HG03558 (cell line): ENCODE results near the gene SEL1L2.

Experiments used
- ATAC-seq: cut with Tn5 transposase; IDR thresholded peaks from one replicate; pipeline ENCODE4 v1.9.1; 2021; ENCODE audit warnings: moderate number of reproducible peaks; ENCODE audit not compliant: unreplicated experiment; ENCODE audit errors: extremely low read depth

The SEL1L2 gene

GRCh38 chr20:13873831-13874230 is 116.6 kb downstream of the SEL1L2 start:
- no peak for ATAC-seq

GRCh38 chr20:13870170-13870748 is 120.2 kb downstream of the SEL1L2 start:
- no peak for ATAC-seq

DNA sequence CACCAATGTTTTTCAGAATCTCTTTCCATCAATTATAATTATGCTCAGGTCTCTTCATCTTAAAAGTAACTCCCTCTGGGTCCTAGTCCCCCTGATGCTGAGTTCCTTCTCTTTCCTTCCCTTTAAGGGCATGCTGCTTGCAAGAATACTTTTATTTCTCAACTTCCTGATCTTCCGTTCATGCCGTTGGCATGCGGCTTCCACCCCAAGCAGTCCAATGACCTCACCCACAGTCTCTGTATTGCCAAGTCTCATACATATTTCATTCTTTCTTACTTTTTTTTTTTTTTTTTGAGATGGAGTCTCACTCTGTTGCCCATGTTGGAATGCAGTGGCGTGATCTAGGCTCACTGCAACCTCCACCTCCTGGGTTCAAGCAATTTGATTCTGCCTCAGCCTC is 122.1 kb downstream of the SEL1L2 start:
- no peak for ATAC-seq

DNA sequence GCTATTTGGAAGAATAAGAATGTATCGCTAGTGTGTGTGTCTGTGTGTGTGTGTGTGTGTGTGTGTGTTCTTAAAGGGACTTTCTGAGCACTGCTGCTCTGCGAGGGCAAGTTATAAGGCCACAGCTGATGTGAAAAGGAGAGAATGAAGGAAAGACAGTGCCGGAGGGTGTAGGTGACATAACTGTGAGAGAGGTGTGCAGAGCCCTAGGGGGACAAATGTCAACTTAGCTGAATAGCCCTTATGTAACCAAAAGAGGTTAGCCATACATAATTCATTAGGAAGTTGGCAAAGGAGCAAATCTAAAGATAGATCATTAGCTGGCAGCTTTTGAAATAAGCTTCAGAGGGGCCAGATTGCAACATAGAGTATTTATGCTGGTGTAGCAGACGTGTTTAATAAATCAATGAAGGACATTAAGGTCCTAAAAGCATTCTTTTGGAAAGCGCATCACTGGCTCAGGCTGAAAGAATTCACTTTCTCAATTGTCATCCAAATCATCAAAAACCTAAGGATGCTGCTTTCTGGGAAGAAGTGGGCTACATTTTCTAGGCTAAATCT is 124.5 kb downstream of the SEL1L2 start:
- no peak for ATAC-seq

DNA sequence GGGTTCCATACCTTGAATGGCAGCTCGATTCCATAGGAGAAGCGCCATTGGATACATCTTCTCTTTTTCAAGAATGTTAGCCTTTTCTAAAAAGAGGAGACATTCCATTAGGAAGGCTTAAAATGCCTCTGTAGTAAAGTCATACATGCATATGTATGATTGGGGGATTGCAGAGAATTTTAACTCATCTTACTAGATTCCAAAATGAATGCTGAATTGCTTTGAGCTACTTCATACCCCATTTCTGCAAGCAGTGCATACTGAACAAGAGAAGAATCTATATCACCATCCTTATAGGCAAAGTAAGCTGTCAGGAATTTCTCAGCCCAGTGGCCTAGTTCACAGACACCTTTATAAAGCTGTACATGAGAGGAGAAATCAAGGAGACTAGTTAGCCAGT is 125.3 kb downstream of the SEL1L2 start:
- ATAC-seq: no peak

- ATAC-seq: no peak
Measured at GRCh38 chr20:13863244-13863643, 127.2 kb downstream of the SEL1L2 start.

GRCh38 chr20:13862245-13862644 is 128.2 kb downstream of the SEL1L2 start:
- ATAC-seq: no peak

DNA sequence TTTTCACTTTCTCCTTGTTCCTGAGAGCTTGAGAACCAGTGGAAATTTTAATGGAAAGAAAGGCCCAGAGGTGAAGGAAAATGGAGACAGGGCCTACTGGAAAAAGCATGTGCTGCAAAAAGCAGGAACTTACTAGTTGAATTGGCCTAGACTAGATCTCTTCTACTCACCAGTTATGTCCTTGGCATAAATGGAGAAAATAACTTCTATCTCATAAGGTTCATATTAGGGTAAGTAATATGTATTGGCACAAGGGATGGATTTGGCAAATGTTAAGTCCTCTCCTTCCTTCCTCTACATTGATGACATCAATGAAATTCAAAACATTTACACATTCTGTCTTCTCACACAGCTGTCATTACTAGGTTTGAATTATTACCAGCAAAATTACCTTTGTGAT is 131.5 kb downstream of the SEL1L2 start:
- ATAC-seq: no peak

- no peak for ATAC-seq
Measured at GRCh38 chr20:13858439-13858838, 132.0 kb downstream of the SEL1L2 start.

- ATAC-seq: no peak
Measured at GRCh38 chr20:13857961-13858360, 132.5 kb downstream of the SEL1L2 start.

DNA sequence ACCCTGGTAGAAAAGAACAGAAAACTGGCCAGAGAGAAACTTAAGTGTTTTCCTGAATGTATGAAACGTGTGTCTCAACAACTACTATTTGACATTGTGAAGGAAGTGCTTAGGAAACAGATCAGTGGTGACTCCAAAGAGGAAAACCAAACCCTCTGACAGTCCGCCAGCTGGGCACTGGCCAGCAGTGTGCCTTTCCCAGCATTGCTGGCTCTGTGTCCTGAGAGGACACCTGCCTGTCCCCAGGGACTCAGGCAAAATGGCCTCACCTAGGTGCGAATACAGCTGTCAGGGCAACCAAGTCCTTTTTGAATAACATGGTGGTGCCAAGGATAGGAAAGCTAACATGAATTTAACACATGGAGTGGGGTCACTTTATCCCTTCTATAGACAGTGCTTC is 133.1 kb downstream of the SEL1L2 start:
- ATAC-seq: no peak

DNA sequence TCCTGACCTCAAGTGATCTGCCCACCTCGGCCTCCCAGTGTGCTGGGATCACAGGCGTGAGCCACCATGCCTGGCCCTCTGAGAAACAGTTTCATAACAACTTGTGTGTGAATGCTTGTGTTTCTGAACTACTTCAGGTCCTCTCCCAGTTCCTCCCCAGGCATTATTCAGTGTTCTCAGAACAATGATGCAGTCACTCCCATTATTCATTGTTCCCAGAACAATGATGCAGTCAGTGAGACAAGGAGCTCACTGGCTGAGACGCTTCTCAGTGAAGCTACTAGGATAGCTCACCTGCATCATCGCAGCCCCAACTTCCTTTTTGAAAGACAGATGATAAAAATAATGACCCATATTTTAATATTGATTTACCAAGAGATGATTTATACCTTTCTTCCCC is 134.1 kb downstream of the SEL1L2 start:
- no peak for ATAC-seq

GRCh38 chr20:13855613-13856012 is 134.8 kb downstream of the SEL1L2 start:
- ATAC-seq: no peak

DNA sequence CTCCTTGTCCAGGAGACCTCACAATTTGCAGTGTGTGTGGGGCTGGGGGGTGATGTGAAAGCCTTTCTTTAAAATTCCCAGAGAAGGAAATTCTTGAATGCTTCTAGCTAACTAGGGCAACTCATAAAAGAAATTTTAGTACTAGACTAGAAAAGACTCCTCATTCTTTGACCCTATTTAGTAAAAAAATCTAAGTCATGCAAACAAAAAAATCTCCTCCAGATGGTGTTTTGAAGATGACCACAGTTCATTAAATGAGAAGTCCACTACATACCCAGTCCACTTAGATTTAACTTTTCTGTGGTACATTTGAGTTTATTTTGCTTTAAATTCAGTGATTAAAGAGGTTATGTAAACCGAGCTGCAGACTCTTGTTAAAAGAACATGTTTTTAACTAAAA is 138.1 kb downstream of the SEL1L2 start:
- ATAC-seq: no peak

GRCh38 chr20:13851279-13851678 is 139.1 kb downstream of the SEL1L2 start:
- ATAC-seq: no peak

DNA sequence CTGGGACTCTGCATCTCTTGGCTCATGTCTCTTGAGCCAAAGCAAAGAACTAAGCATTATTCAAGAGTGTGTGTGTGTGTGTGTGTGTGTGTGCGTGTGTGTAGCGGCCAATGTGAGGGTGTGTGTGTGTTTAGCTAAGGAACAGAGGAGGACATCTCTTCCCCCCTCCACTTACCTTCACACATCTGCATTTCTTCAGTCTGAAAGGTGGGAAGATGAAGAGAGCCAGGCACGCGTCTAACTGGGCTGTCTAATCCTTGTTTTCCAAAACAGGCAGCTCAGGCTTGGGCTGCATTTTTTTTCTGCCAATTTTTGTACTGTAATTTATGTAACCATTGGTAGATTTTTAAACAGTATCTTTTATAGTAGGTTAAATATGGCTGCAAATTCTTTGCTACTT is 146.1 kb downstream of the SEL1L2 start:
- ATAC-seq: no peak

- ATAC-seq: no peak
Measured at GRCh38 chr20:13841206-13841605, 149.2 kb downstream of the SEL1L2 start.

DNA sequence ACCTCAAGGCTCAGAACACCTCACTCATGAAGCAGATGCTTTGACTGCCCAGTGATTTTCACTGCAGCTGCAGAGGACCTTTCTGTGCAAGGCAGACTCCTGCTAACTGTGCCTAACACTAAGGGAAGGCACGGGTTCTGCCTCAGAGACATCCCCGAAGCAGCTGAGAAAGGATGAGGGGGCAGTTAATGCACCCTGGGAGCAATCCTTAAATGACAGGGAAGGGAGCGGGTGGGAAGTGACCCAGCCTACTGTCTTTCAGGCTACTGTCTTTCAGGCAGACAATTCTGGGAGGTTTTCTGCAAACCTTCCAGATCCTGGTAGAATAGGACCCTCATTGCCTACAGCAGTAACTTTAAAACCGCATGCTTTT is 150.3 kb downstream of the SEL1L2 start:
- no peak for ATAC-seq

GRCh38 chr20:13839421-13840092 is 150.9 kb downstream of the SEL1L2 start:
- ATAC-seq: no peak

DNA sequence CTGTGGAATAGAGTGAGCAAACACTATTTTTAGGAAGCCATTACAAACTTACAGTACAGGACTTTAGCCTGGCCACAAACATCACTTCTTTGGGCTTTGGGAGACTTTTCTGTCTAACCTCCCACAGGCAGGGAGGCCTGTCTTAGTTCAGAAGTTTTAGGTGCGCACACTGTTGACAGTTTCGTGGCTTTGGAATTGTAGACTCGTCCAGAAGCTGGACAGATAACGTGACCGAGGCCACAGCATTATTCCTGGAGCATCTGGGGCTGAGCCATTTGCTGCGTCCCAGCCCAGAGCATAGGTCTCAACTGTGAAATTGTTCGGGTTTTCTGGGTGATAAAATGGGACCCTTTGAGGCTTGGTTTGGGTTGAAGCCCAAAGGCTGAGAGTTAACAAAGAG is 151.8 kb downstream of the SEL1L2 start:
- no peak for ATAC-seq

DNA sequence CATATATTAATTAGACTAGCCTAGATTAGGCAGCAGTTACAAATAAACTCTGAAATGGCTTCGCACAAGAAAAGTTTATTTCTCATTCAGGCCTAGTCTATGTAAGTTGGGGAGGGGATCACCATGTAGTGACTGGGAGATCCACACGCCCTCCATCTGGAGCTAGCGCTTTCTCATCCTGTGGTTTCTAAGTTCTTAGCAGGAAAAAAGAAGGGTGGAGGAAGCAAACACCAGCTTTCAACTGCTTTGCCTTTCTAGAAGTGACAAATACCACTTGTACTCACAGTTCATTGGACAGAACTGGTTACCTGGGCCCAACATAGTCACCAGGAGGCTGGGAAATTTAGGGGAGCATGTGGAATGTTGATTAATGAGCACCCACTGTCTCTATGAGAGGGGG is 158.9 kb downstream of the SEL1L2 start:
- ATAC-seq: no peak

GRCh38 chr20:13825465-13825864 is 164.9 kb downstream of the SEL1L2 start:
- ATAC-seq: no peak
